Vagina (tissue), 2 donors: Measurements from ENCODE around the gene ABCA3.

Experiments
- CTCF ChIP-seq, 3 experiments: fragments of 450-650 bp in 2 of 3; fragments of 200-600 bp in 1 of 3; sonication (generic) in 1 of 3; IDR thresholded peaks; one replicate each; pipeline ENCODE4 v1.5.1; 2017 to 2019; ENCODE audit warnings: antibody characterized with exemption in 3 of 3, mild to moderate bottlenecking in 2 of 3, moderate library complexity in 2 of 3
- POLR2A ChIP-seq, 2 donors: fragments of 450-650 bp; IDR thresholded peaks; one replicate each; pipeline ENCODE4 v1.6.1; 2017; ENCODE audit warnings: antibody characterized with exemption in 2 of 2, mild to moderate bottlenecking in 2 of 2, moderate library complexity in 2 of 2
- POLR2AphosphoS5 ChIP-seq, 2 donors: sonication (generic); formaldehyde crosslinking; IDR thresholded peaks; one replicate each; pipeline ENCODE4 v1.9.0; 2017; ENCODE audit warnings: antibody characterized with exemption in 2 of 2, mild to moderate bottlenecking in 2 of 2, low read depth in 1 of 2; ENCODE audit not compliant: insufficient read depth in 1 of 2

- TF ChIP-seq CTCF (IDR thresholded peaks at IDR 0.05) (no peak), POLR2AphosphoS5 (IDR thresholded peaks at IDR 0.05; ENCODE audit: insufficient read depth in 1 of 2, low read depth in 1 of 2) (no peak), POLR2A (IDR thresholded peaks at IDR 0.05) (no peak)
These were observed 104.7 kb downstream of the ABCA3 start for GRCh38 chr16:2235695-2236336.
